Measurements from ENCODE around the gene THAP7.

The THAP7 gene

DNA sequence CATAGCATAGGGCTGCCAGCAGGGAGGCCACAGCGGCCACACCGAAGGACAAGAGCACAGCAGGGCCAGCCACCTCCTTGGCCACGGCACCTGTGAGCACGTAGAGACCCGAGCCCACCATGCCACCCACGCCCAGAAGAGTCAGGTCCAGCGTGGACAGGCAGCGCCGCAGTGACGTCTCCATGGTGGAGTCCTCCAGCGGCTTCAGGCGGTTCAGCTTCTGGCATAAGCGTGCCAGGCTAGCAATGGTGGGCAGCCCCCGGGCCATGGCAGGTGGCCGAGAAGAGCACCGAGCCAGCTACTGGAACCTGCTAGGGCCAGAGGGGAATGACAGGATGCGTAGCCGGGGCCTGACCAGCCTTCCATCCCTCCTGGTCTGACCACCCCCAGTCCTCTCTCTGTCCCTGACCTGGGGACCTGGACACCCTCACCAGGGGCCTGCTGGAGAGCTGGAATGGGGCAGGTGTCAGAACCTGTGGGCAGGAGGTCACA, 29.7 kb upstream of the THAP7 start:
- in situ Hi-C loops (cut with HindIII; ENCODE audit: low sequenced_read_pairs) = no loop called here

GRCh38 chr22:21030621-21031544, 29.0 kb upstream of the THAP7 start:
- in situ Hi-C loops (cut with HindIII; ENCODE audit: low sequenced_read_pairs) = no loop called here

DNA sequence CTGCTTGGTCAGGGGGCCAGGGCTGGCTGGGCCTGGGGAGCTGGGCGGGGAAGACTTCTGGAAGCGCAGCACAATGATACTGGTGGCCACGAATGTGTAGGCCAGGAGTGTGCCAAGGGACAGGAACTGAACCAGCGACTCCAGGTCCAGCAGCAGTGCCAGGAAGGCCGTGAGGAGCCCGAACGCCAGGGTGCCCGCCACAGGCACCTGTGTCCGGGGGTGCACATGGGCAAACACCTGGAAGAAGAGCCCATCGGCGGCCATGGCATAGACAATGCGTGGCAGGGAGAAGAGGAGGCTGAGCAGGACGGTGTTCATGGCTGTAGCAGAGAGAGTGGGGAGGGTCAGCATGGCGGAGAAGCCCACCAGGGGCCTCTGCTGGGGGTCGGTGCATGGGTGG, 28.1 kb upstream of the THAP7 start:
- in situ Hi-C loops (cut with HindIII; ENCODE audit: low sequenced_read_pairs) = no loop called here

DNA sequence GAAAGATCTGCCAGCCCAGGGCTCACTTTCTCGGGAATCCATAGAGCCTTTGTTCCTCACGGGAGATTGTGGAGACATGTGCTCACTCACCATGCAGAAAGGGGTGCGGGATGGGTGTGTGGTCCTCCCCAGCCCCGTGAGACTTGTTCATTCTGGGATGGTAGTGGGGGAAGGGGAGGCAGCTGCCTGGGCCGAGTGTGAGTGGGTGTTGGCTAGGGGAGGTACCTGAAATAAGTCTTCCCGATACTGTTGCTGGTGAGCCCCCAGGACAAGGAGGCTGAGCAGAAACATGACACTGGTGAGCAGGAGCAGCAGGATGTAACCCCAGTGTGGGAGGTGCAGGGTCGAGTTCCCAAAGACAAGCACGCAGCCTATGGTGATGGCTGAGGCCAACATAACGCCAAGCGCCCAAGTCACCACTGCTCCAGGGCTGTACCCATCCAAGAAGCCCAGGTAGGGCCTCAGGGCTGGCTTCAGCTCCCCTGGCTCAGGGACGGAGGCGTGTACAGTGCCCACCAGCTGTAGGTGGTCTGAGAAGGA, 27.6 kb upstream of the THAP7 start:
- in situ Hi-C loops (cut with HindIII; ENCODE audit: low sequenced_read_pairs) = no loop called here

- in situ Hi-C loops (cut with HindIII; ENCODE audit: low sequenced_read_pairs) = no loop called here
These were observed 26.6 kb upstream of the THAP7 start for GRCh38 chr22:21028277-21029251.

DNA sequence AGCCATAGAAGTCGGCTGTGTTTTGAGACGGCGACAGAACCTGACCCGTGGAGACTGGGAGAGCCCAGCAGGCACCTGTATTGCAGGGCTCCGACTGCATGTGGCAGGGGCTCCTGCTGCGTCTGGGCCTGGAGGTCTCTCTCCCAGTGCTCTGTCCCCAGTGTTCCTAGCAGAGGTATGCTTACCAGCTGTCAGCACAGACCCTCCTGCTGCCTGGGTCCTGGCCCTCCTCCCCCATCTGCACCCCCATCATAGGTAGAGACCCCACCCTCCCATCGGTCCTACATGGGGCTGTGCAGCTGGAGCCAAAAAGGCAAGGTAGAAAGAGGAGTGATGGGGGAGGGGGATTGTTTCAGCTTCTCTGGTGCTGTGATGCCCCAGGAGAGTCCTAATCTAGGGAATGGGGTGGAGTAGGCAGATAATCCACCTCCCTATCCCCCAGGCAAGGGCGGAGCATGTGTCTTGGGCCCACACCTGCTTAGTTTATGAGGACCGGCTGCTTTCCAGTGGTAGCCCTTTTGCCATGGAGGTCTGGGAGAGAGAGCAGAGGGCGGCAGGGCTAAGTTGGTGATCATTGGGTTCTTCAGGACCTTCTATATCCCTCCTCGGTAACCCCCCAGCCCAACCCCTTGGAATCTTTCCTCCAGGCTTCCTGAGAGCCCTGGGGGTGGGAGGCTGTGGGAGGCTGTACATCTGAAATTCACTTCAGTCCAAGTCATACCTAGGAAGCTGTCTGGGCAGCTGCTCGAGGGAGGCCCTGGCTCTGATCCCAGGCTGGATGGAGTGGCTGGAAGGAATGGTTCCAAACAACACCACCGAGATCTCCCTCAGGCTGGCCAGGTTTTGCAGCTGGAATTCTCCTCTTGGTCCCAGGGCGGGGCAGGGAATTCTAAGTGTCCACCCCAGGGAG, 25.1 kb upstream of the THAP7 start:
- in situ Hi-C loops (cut with HindIII; ENCODE audit: low sequenced_read_pairs) = no loop called here

- in situ Hi-C loops (cut with HindIII; ENCODE audit: low sequenced_read_pairs) = no loop called here
These were observed 24.1 kb upstream of the THAP7 start for GRCh38 chr22:21025763-21026755.

GRCh38 chr22:21025266-21025665, 23.3 kb upstream of the THAP7 start:
- in situ Hi-C loops (cut with HindIII; ENCODE audit: low sequenced_read_pairs) = no loop called here

DNA sequence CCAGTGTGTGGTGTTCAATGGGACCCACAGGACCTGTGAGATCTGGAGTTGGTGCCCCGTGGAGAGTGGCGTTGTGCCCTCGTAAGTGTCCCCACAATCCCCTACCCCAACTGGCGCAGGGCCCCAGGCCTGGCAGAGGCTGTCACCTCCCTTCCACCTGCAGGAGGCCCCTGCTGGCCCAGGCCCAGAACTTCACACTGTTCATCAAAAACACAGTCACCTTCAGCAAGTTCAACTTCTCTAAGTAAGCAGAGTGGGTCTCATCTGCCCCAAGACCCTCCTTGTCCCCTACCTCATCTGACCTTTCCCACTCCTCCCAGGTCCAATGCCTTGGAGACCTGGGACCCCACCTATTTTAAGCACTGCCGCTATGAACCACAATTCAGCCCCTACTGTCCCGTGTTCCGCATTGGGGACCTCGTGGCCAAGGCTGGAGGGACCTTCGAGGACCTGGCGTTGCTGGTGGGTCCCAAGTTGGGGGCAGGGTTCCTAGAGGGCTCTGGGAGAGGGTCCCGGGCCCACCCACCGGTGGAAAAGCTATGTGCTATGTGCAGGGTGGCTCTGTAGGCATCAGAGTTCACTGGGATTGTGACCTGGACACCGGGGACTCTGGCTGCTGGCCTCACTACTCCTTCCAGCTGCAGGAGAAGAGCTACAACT, 21.2 kb upstream of the THAP7 start:
- in situ Hi-C loops (cut with HindIII; ENCODE audit: low sequenced_read_pairs) = no loop called here

- in situ Hi-C loops (cut with HindIII; ENCODE audit: low sequenced_read_pairs) = no loop called here
These were observed 20.6 kb upstream of the THAP7 start for GRCh38 chr22:21022507-21022906.

GRCh38 chr22:21020802-21021429, 19.0 kb upstream of the THAP7 start:
- in situ Hi-C loops (cut with HindIII; ENCODE audit: low sequenced_read_pairs) = no loop called here

- in situ Hi-C loops (cut with HindIII; ENCODE audit: low sequenced_read_pairs) = no loop called here
These were observed 16.4 kb upstream of the THAP7 start for GRCh38 chr22:21018314-21018713.

DNA sequence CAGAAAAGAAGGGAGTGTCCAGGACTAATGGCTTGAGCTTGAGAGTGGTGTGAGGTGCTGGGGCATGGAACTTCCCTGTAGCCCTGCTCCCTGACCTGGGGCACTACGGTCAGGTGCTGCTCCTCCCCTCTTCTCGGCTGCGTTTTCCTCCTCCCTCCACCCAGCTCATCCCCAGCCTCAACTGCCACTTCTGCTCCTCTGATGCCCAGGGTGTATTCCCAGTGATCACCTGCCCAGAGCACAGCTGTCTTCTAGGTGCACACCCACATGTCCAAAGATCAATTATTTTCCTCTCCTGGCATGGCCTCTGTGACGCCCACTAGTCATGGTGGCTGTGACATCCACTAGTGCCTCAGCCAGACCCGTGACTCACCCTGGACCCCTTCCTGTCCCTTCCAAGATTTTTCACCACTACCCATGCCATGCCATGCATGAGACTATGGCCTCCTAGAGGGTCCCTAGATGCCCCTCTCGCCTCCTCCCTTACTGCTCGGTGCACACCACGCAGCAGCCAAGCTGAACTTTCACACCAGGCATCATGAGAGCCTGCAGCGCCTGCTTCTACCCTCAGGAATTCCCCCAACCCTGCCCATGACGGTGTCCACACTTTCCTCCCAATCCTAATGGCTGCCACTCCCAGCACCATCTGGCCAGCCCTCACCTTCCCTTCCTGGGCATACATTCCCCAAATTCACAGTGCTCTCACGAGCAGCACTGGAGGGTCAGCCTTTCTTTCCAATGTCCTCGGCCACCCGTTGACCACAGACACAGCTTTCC, 14.9 kb upstream of the THAP7 start:
- in situ Hi-C loops (cut with HindIII; ENCODE audit: low sequenced_read_pairs) = no loop called here

DNA sequence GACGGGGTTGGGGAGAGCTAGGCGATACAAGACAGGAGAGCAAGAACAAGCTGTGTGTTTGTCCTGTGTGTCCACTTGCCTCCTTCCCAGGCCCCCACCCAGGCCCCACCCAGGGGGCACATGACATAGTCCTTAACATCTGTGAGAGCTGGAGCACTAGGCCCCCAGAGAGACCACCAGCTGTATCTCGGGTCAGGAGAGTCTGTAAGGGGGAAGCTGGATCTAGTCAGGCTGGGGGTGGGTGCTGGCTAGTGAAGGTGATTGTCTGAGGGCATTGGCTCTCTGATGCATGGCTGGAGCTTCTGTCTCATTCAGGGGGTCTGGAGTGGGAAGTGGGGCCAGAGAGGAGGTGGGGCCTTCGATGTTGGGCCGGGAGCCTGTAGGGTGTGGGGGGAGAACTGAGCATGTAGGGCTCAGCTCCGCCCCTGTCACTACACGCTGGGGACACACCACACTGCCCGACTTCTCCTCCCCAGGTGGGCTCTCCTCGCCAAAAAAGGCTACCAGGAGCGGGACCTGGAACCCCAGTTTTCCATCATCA, 13.6 kb upstream of the THAP7 start:
- in situ Hi-C loops (cut with HindIII; ENCODE audit: low sequenced_read_pairs) = no loop called here

- in situ Hi-C loops (cut with HindIII; ENCODE audit: low sequenced_read_pairs) = no loop called here
These were observed 13.0 kb upstream of the THAP7 start, which contains the start of gene P2RX6 for GRCh38 chr22:21014726-21015465. Gene P2RX6, plus strand, starts transcription at chr22:21015165. Its CDS starts 10 bp downstream, at chr22:21015175.

DNA sequence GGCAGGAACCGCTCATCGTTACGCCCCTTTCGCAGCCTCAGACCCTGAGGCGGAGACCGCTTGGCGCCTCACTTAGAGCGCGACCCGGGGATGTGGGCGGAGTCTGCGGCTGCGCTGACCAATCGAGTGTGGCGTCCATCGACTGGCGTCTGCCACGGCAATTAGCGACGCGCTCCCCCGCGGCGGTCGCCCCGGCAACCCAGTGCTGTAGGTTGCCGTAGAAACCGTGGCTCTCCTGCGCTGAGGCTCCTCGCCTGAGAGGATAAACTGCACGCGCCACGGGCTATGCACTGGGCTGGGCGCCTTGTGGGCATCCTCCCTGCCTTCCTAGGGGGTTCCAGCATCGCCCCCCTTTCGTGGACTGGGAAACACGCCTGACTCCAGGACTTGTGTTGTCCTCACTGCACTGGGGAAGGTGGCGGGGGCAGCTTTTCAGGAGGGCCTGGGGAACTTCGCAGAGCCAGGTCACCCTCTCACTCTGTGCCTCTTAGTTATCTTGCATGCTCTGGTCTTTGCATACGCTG, 12.3 kb upstream of the THAP7 start:
- in situ Hi-C loops (cut with HindIII; ENCODE audit: low sequenced_read_pairs) = no loop called here
